ENCODE results near the gene ADM.

The ADM gene

DNA sequence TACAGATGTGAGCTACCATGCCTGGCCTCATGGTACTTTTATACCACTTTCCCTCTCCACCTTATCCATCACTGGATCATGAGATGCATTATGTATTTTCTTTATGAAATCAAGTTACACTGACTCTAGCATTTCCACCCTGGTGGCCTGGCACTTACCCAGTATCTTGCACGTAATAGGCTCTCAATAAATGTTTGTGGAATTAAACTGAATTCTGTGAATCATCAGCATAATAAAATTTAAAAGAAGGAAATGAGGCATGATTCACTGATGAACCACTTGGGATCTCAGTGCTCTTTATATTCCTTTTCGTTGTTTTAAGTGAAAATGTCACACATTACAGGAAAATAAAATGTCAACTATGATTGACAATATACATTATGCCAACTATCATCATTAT is 25.1 kb downstream of the ADM start:
- DNase-seq = no peak

GRCh38 chr11:10331548-10332289 is 26.8 kb downstream of the ADM start:
- DNase-seq = no peak

- DNase-seq = no peak
These were observed 28.6 kb downstream of the ADM start for GRCh38 chr11:10333490-10333889.

- DNase-seq = no peak
These were observed 33.4 kb downstream of the ADM start for GRCh38 chr11:10338287-10338686.

DNA sequence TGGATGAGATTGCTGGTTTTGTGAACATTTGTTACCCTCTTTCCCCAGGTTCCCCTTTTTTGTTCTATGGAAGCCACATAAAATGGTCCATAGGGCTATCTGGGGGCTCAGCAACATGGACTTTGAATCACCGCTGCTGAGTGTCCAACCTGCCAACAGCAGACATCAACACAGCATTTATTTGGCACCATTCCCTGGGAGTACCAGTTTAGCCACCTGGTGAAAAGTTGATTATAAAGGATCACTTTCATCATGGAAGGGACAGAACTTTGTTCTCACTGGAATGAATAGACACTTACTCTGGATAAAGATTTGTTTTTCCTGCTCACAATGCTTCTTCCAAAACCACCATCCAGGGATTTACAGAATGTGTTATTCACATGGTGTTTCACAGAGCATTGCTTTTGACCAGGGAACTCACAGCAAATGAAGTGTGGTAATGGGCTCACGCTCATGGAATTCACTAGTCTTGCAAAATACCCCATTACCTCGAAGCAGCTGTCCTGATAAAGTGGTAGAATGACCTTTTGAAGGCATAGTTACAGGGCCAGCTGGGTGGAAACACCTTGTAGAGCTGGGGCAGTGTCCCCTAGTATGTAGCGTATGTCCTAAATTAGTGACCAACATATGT is 43.9 kb downstream of the ADM start:
- no peak for DNase-seq

- no peak for DNase-seq
These were observed 44.4 kb downstream of the ADM start for GRCh38 chr11:10349281-10349665.

- no peak for DNase-seq
These were observed 44.9 kb downstream of the ADM start for GRCh38 chr11:10349806-10350205.

DNA sequence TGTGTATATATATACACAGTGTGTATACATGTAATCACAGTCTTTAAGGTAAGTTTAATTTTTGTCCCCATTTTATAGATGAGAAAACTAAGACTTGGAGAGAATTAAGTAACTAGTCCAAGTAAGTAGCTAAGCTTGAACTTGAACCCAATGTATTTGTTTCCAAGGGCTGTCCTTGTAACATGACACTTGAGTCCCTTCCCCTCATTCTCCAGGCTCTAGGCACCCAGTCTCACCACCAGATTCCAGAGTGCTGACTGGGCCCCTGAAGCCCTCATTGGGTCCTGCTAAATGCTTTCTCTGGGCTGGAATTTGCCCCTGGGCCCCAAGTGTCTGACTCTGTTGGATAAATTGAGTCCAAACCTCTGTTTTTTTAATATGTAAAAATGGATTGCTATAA is 45.5 kb downstream of the ADM start:
- no peak for DNase-seq

DNA sequence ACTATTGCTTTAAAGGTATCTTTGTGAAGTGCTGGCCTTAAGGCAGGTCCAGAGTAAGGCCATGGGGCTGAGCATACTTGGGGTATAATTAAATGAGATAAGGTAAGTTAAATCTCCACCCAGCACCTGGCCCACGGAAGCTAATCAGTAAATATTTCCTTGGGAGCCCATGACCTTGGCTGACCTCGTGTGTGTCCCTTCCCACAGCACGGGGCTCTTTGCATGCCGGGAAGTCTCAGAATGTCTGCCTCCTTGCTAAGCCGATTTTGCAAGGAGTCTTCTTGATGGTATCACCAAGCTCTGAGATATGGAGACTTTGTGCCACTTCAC is 46.5 kb downstream of the ADM start:
- no peak for DNase-seq

GRCh38 chr11:10351765-10352641 is 47.1 kb downstream of the ADM start:
- peak; percentile 52 for DNase-seq

GRCh38 chr11:10352921-10353550 is 48.2 kb downstream of the ADM start:
- DNase-seq = no peak

DNA sequence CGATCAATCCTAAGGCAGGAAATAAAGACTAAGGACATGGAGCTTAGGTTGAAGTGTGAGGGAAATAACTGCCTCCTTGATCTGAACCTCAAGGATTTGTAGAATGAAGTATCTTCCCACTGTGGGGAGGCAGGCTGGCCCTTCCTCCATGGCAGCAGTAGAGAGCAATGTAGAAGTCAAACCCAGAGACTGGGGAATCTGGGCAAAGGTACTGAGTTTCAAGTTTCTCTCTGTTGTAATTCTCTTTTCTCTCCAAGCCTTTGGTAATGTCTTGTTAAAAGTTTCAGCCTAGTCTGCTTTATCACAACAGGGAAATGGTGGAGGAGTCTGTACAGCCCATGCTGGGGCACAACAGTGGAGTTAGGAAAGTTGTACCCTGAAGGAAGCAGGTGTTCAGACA is 49.5 kb downstream of the ADM start:
- DNase-seq = no peak

GRCh38 chr11:10355257-10355661 is 50.4 kb downstream of the ADM start:
- no peak for DNase-seq

GRCh38 chr11:10356161-10356560 is 51.3 kb downstream of the ADM start:
- no peak for DNase-seq

Measured in NCI-H2171 treated with DMSO at 0.1 percent for 48 hours (cell line).